ENCODE results near the gene LRRC40.

DNA sequence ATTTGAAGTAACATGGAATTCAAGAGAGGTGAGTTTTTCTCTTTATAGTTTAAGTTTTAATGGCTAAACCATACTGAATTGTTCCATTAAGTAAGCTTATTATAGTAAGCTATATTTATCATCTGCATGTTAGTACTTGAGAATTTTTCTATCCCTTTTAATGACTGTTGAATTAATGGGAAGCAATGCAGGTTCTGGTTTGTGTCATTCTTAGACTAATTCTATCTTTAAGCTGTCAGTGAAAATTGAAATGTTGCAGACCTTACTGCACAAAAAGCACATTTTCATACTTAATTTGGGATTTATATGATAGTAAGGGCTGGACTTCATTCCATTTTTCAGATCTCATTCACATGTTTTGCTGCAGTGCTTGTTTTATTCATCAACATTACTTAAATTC lies 41.7 kb upstream of the LRRC40 start:
- TF ChIP-seq POLR2A (IDR thresholded peaks at IDR 0.05; ENCODE audit: low read length), result no peak
- TF ChIP-seq GATA1 (IDR thresholded peaks at IDR 0.05; ENCODE audit: low read depth, low read length), result no peak

Data from erythroblast (primary cell).